Fibroblast of villous mesenchyme (primary cell): ENCODE results near the gene PRDM15. TPM values are rescaled to one million over a fixed set of nuclear protein-coding genes. Genes with fewer than 3 reads are reported as not detected.

Experiments
- DNase-seq: peaks from one replicate; pipeline ENCODE4 v3.0.0-alpha.2; 2010; ENCODE audit warnings: low read depth
- H3K4me3 ChIP-seq: 2 replicates; pipeline ENCODE4 v1.5.1; 2011; ENCODE audit warnings: low read depth, mild to moderate bottlenecking, low read length
- CTCF ChIP-seq: IDR thresholded peaks from 2 replicates; pipeline ENCODE4 v1.5.1; 2012; ENCODE audit warnings: low read depth, mild to moderate bottlenecking, low read length; ENCODE audit not compliant: insufficient read depth
- total RNA-seq: library from RNA; depleted of rRNA; stranded (reverse); fragments of >200 nt; gene quantifications from 2 replicates; pipeline ENCODE4 v1.2.3, GENCODE V29; 2012

Gene PRDM15
- total RNA-seq, 1 donor = 5.2 TPM

GRCh38 chr21:41804381-41804780 is 74.8 kb downstream of the PRDM15 start:
- TF ChIP-seq CTCF = no peak
- DNase-seq = no peak

GRCh38 chr21:41803316-41803715 is 75.8 kb downstream of the PRDM15 start:
- DNase-seq = no peak
- TF ChIP-seq CTCF = no peak
- no peak overlapping the region for H3K4me3 ChIP-seq

More at GRCh38 chr21:41804381-41804780, 74.8 kb downstream of the PRDM15 start:
- H3K4me3 ChIP-seq = no peak overlapping the region

- H3K4me3 ChIP-seq = no peak overlapping the region
- DNase-seq = peak; percentile 53
- no peak for TF ChIP-seq CTCF
These were observed 76.5 kb downstream of the PRDM15 start for GRCh38 chr21:41802684-41803083.

- no peak overlapping the region for H3K4me3 ChIP-seq
- no peak for DNase-seq
- TF ChIP-seq CTCF = no peak
These were observed 77.0 kb downstream of the PRDM15 start for GRCh38 chr21:41802198-41802584.

GRCh38 chr21:41801321-41802197 is 77.6 kb downstream of the PRDM15 start:
- H3K4me3 ChIP-seq = no peak overlapping the region
- TF ChIP-seq CTCF = no peak
- DNase-seq = no peak

- no peak for TF ChIP-seq CTCF
- no peak for DNase-seq
- no peak overlapping the region for H3K4me3 ChIP-seq
These were observed 78.5 kb downstream of the PRDM15 start for GRCh38 chr21:41800425-41801320.
